ENCODE measurements around the gene OSBPL10. TPM values are rescaled to one million over a fixed set of nuclear protein-coding genes. Genes with fewer than 3 reads are reported as not detected.
"Not testable (repeated sequence)": the region's sequence is repeated elsewhere in the genome, so short reads cannot be mapped to it uniquely, and the experiment has no call there.

The OSBPL10 gene
- total RNA-seq, 1 donor from 2014 or later: 20.1 TPM

GRCh38 chr3:32018757-32019564, 37.9 kb upstream of the OSBPL10 start:
- peak; percentile 9 for DNase-seq (ENCODE audit: low read depth)
- H3K36me3 ChIP-seq (ENCODE audit: control insufficient read depth, insufficient read depth, low read length): no peaks in the 10 kb centered on the region
- H3K27me3 ChIP-seq (ENCODE audit: control insufficient read depth, insufficient read depth, low read length): no peaks in the 10 kb centered on the region
- TF ChIP-seq, protein P1, sequence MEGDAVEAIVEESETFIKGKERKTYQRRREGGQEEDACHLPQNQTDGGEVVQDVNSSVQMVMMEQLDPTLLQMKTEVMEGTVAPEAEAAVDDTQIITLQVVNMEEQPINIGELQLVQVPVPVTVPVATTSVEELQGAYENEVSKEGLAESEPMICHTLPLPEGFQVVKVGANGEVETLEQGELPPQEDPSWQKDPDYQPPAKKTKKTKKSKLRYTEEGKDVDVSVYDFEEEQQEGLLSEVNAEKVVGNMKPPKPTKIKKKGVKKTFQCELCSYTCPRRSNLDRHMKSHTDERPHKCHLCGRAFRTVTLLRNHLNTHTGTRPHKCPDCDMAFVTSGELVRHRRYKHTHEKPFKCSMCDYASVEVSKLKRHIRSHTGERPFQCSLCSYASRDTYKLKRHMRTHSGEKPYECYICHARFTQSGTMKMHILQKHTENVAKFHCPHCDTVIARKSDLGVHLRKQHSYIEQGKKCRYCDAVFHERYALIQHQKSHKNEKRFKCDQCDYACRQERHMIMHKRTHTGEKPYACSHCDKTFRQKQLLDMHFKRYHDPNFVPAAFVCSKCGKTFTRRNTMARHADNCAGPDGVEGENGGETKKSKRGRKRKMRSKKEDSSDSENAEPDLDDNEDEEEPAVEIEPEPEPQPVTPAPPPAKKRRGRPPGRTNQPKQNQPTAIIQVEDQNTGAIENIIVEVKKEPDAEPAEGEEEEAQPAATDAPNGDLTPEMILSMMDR (IDR thresholded peaks at IDR 0.05; ENCODE audit: insufficient read depth, low read length, poor library complexity, severe bottlenecking): peak; percentile 62
- H3K4me3 ChIP-seq (ENCODE audit: low read depth, low read length): no peak overlapping the region

- Histone ChIP-seq H3K36me3 (ENCODE audit: control insufficient read depth, insufficient read depth, low read length) (no peaks in the 10 kb centered on the region), H3K4me3 (ENCODE audit: low read depth, low read length) (no peak overlapping the region), H3K27me3 (ENCODE audit: control insufficient read depth, insufficient read depth, low read length) (no peaks in the 10 kb centered on the region)
- DNase-seq (ENCODE audit: low read depth): no peak
- TF ChIP-seq, protein P1 (IDR thresholded peaks at IDR 0.05; ENCODE audit: insufficient read depth, low read length, poor library complexity, severe bottlenecking): no peak
Observed at GRCh38 chr3:32017286-32017685, 36.2 kb upstream of the OSBPL10 start.

DNA sequence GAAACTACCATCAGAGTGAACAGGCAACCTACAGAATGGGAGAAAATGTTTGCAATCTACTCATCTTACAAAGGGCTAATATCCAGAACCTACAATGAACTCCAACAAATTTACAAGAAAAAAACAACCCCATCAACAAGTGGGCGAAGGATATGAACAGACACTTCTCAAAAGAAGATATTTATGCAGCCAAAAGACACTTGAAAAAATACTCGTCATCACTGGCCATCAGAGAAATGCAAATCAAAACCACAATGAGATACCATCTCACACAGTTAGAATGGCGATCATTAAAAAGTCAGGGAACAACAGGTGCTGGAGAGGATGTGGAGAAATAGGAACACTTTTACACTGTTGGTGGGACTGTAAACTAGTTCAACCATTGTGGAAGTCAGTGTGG, 34.6 kb upstream of the OSBPL10 start:
- not testable (repeated sequence) for H3K27me3 ChIP-seq (ENCODE audit: control insufficient read depth, insufficient read depth, low read length); DNase-seq (ENCODE audit: low read depth); H3K36me3 ChIP-seq (ENCODE audit: control insufficient read depth, insufficient read depth, low read length); H3K4me3 ChIP-seq (ENCODE audit: low read depth, low read length)

- H3K36me3 ChIP-seq (ENCODE audit: control insufficient read depth, insufficient read depth, low read length); DNase-seq (ENCODE audit: low read depth); H3K27me3 ChIP-seq (ENCODE audit: control insufficient read depth, insufficient read depth, low read length): not testable (repeated sequence)
Observed at GRCh38 chr3:32010699-32011098, 29.6 kb upstream of the OSBPL10 start.

GRCh38 chr3:32009957-32010356, 28.9 kb upstream of the OSBPL10 start:
- no peak for DNase-seq (ENCODE audit: low read depth)
- TF ChIP-seq, protein P1 (IDR thresholded peaks at IDR 0.05; ENCODE audit: insufficient read depth, low read length, poor library complexity, severe bottlenecking): no peak

More at GRCh38 chr3:32010699-32011098, 29.6 kb upstream of the OSBPL10 start:
- not testable (repeated sequence) for H3K4me3 ChIP-seq (ENCODE audit: low read depth, low read length)

GRCh38 chr3:32009101-32009500, 28.0 kb upstream of the OSBPL10 start:
- H3K36me3 ChIP-seq (ENCODE audit: control insufficient read depth, insufficient read depth, low read length): no peaks in the 10 kb centered on the region
- DNase-seq (ENCODE audit: low read depth): peak; percentile 9
- H3K4me3 ChIP-seq (ENCODE audit: low read depth, low read length): no peak overlapping the region
- TF ChIP-seq, protein P1 (IDR thresholded peaks at IDR 0.05; ENCODE audit: insufficient read depth, low read length, poor library complexity, severe bottlenecking): no peak
- H3K27me3 ChIP-seq (ENCODE audit: control insufficient read depth, insufficient read depth, low read length): no peaks in the 10 kb centered on the region

More at GRCh38 chr3:32009957-32010356, 28.9 kb upstream of the OSBPL10 start:
- H3K4me3 ChIP-seq (ENCODE audit: low read depth, low read length): no peak overlapping the region
- H3K27me3 ChIP-seq (ENCODE audit: control insufficient read depth, insufficient read depth, low read length): no peaks in the 10 kb centered on the region
- no peaks in the 10 kb centered on the region for H3K36me3 ChIP-seq (ENCODE audit: control insufficient read depth, insufficient read depth, low read length)

Data from kidney epithelial cell (primary cell).